Mesothelial cell of epicardium (in vitro differentiated cells): Measurements from ENCODE around the gene ACTRT2. TPM values are rescaled to one million over a fixed set of nuclear protein-coding genes. Genes with fewer than 3 reads are reported as not detected.

Source experiments
- DNase-seq, 2 experiments: peaks; one replicate each; pipeline ENCODE4 v3.0.0; 2021; ENCODE audit warnings: low spot score in 2 of 2; ENCODE audit not compliant: unreplicated experiment in 2 of 2
- H3K27ac Mint-ChIP-seq: 2 replicates; pipeline ENCODE4 v1.8.0; 2021; ENCODE audit warnings: mixed read lengths
- H3K27me3 Mint-ChIP-seq: 2 replicates; pipeline ENCODE4 v1.8.0; 2021; ENCODE audit warnings: low read depth, mixed read lengths
- H3K36me3 Mint-ChIP-seq: 2 replicates; pipeline ENCODE4 v1.8.0; 2021; ENCODE audit warnings: mixed read lengths
- H3K4me1 Mint-ChIP-seq: 2 replicates; pipeline ENCODE4 v1.8.0; 2021; ENCODE audit warnings: mixed read lengths
- H3K4me3 Mint-ChIP-seq: 2 replicates; pipeline ENCODE4 v1.8.0; 2021; ENCODE audit warnings: mild to moderate bottlenecking, moderate library complexity, mixed read lengths
- H3K9me3 Mint-ChIP-seq: 2 replicates; pipeline ENCODE4 v1.8.0; 2021; ENCODE audit warnings: mixed read lengths
- CTCF ChIP-seq: fragments of 200-600 bp; sonication (generic); IDR thresholded peaks from one replicate; pipeline ENCODE4 v1.5.0; 2021; ENCODE audit warnings: antibody characterized with exemption; ENCODE audit not compliant: unreplicated experiment
- total RNA-seq: library from RNA; stranded (reverse); gene quantifications from 3 replicates; pipeline ENCODE4 v1.2.1, GENCODE V29; 2021

ACTRT2 gene
- total RNA-seq, 1 donor from 2014 or later: not detected

- H3K27ac Mint-ChIP-seq: no peak overlapping the region
- TF ChIP-seq CTCF: no peak
- DNase-seq: peak in 1 of 2 experiments; percentile 13
These were observed 4.4 kb upstream of the ACTRT2 start for GRCh38 chr1:3016641-3017439.

GRCh38 chr1:3017440-3018050, 3.7 kb upstream of the ACTRT2 start:
- H3K27me3 Mint-ChIP-seq: peaks cover 25% of the 10 kb centered on the region
- H3K9me3 Mint-ChIP-seq: no peaks in the 10 kb centered on the region
- H3K36me3 Mint-ChIP-seq: no peaks in the 10 kb centered on the region
- no peak overlapping the region for H3K4me3 Mint-ChIP-seq
- no peak overlapping the region for H3K27ac Mint-ChIP-seq
- DNase-seq: no peak
- TF ChIP-seq CTCF: no peak
- no peaks in the 10 kb centered on the region for H3K4me1 Mint-ChIP-seq

More at GRCh38 chr1:3016641-3017439, 4.4 kb upstream of the ACTRT2 start:
- Mint-ChIP-seq H3K4me3 (no peak overlapping the region), H3K36me3 (no peaks in the 10 kb centered on the region), H3K27me3 (peaks cover 25% of the 10 kb centered on the region), H3K9me3 (no peaks in the 10 kb centered on the region), H3K4me1 (no peaks in the 10 kb centered on the region)

GRCh38 chr1:3018051-3018471, 3.2 kb upstream of the ACTRT2 start:
- no peak for TF ChIP-seq CTCF
- no peak for DNase-seq

GRCh38 chr1:3018576-3018975, 2.7 kb upstream of the ACTRT2 start:
- Mint-ChIP-seq H3K4me1 (no peaks in the 10 kb centered on the region), H3K27ac (no peak overlapping the region), H3K36me3 (no peaks in the 10 kb centered on the region), H3K4me3 (no peak overlapping the region), H3K27me3 (peaks cover 19% of the 10 kb centered on the region), H3K9me3 (peaks cover 5% of the 10 kb centered on the region)
- no peak for DNase-seq
- TF ChIP-seq CTCF: no peak

More at GRCh38 chr1:3018051-3018471, 3.2 kb upstream of the ACTRT2 start:
- no peaks in the 10 kb centered on the region for H3K9me3 Mint-ChIP-seq
- H3K27me3 Mint-ChIP-seq: peaks cover 24% of the 10 kb centered on the region
- no peaks in the 10 kb centered on the region for H3K36me3 Mint-ChIP-seq
- H3K4me1 Mint-ChIP-seq: no peaks in the 10 kb centered on the region
- no peak overlapping the region for H3K27ac Mint-ChIP-seq
- no peak overlapping the region for H3K4me3 Mint-ChIP-seq

GRCh38 chr1:3019007-3019515, 2.2 kb upstream of the ACTRT2 start:
- no peak overlapping the region for H3K27ac Mint-ChIP-seq
- no peak overlapping the region for H3K4me3 Mint-ChIP-seq
- H3K9me3 Mint-ChIP-seq: peaks cover 8% of the 10 kb centered on the region
- H3K4me1 Mint-ChIP-seq: no peaks in the 10 kb centered on the region
- no peaks in the 10 kb centered on the region for H3K36me3 Mint-ChIP-seq
- peaks cover 17% of the 10 kb centered on the region for H3K27me3 Mint-ChIP-seq
- peak in 1 of 2 experiments; percentile 10 for DNase-seq
- TF ChIP-seq CTCF: no peak
